NK-92 (cell line): Measurements from ENCODE around the gene EML5.
"Not testable (repeated sequence)": the region's sequence is repeated elsewhere in the genome, so short reads cannot be mapped to it uniquely, and the experiment has no call there.

Experiments
- DNase-seq: peaks from one replicate; lab custom pipeline; 2025; ENCODE audit not compliant: unreplicated experiment; lab: John Stamatoyannopoulos, UW

Gene EML5

GRCh38 chr14:88804035-88804434, 11.3 kb upstream of the EML5 start:
- DNase-seq, result no peak

- DNase-seq, result no peak
Measured at GRCh38 chr14:88802596-88802995, 9.8 kb upstream of the EML5 start.

- no peak for DNase-seq
Measured at GRCh38 chr14:88799522-88799921, 6.8 kb upstream of the EML5 start.

- no peak for DNase-seq
Measured at GRCh38 chr14:88798156-88798555, 5.4 kb upstream of the EML5 start.

GRCh38 chr14:88793259-88793625, 489 bp upstream of the EML5 start:
- DNase-seq, result no peak

GRCh38 chr14:88791629-88792472, 902 bp downstream of the EML5 start:
- DNase-seq, result no peak

GRCh38 chr14:88791252-88791621, 1.5 kb downstream of the EML5 start:
- no peak for DNase-seq

GRCh38 chr14:88790501-88791251, 2.1 kb downstream of the EML5 start:
- no peak for DNase-seq

GRCh38 chr14:88789573-88789972, 3.2 kb downstream of the EML5 start:
- not testable (repeated sequence) for DNase-seq

GRCh38 chr14:88786715-88787114, 6.0 kb downstream of the EML5 start:
- no peak for DNase-seq

GRCh38 chr14:88785911-88786310, 6.8 kb downstream of the EML5 start:
- DNase-seq, result no peak

GRCh38 chr14:88775532-88775931, 17.2 kb downstream of the EML5 start:
- no peak for DNase-seq

- no peak for DNase-seq
Measured at GRCh38 chr14:88770736-88771135, 22.0 kb downstream of the EML5 start.

GRCh38 chr14:88765130-88765529, 27.6 kb downstream of the EML5 start:
- no peak for DNase-seq

GRCh38 chr14:88753873-88754272, 38.9 kb downstream of the EML5 start:
- no peak for DNase-seq

GRCh38 chr14:88750945-88751344, 41.8 kb downstream of the EML5 start:
- no peak for DNase-seq

GRCh38 chr14:88750413-88750812, 42.3 kb downstream of the EML5 start:
- no peak for DNase-seq

GRCh38 chr14:88749139-88749538, 43.6 kb downstream of the EML5 start:
- DNase-seq, result no peak

GRCh38 chr14:88748288-88748687, 44.5 kb downstream of the EML5 start:
- DNase-seq, result no peak

- no peak for DNase-seq
Measured at GRCh38 chr14:88746052-88746451, 46.7 kb downstream of the EML5 start.

GRCh38 chr14:88737245-88737644, 55.5 kb downstream of the EML5 start:
- no peak for DNase-seq

- no peak for DNase-seq
Measured at GRCh38 chr14:88733121-88733520, 59.6 kb downstream of the EML5 start.
